Mucosa of gallbladder (tissue), 1 donor: ENCODE data around the gene ROBO3. TPM values are rescaled to one million over a fixed set of nuclear protein-coding genes. Genes with fewer than 3 reads are reported as not detected.

Experiments used
- DNase-seq: peaks from one replicate; pipeline ENCODE4 v3.0.0-alpha.2; 2020; ENCODE audit warnings: low spot score
- total RNA-seq: library from RNA; stranded (reverse); gene quantifications from one replicate; pipeline ENCODE4 v1.2.1, GENCODE V29; 2021
- donor health status: DM: no; HTN: no; CAD: no.

Gene ROBO3
- total RNA-seq, 1 donor from 2014 or later: 12.9 TPM

DNA sequence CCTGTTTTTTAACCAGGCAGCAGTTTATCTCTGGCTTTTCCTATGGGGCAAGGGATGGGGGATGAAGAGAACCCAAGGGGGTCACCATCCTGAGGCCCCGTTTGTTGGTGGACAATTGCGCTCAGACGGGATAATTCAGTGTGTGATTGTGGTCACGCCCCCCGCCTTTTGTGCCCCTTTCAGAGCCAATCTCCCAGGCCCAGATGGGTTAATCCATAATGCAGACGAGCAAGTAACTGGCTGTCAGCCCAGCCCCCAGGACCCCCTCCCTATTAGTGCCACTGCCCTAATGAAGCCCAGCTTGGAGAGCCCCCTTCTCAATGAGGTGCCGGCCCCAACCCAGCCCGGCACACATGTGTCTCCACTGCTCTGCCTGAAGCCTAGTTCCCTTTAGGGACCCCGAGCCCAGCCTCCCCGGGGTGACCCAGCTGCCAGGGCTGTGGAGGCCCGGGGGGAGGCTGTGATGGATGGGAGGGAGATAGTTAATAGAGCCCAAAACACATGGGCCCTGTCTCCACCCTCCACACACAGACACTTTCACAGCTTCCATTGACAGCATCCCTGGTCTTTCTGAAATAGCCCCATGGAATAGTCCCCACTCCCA lies 19.1 kb upstream of the ROBO3 start:
- DNase-seq: no peak

DNA sequence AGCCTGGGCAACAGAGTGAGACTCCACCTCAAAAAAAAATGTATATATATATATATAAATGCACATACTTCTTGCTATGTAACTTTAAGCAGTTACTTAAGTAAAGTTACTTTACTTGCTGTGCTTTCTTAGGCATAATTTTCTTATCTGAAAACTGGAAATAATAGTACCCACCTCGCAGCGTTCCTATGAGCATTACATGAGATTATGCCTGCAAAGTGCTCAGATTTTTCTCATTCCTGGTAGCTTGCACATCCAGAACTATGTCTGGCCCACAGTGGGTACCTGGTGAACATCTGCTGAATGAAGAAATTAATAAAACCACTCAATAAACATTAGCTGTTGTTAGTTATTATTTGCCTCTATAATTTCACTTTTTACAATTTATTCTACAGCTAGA lies 6.1 kb upstream of the ROBO3 start:
- no peak for DNase-seq

DNA sequence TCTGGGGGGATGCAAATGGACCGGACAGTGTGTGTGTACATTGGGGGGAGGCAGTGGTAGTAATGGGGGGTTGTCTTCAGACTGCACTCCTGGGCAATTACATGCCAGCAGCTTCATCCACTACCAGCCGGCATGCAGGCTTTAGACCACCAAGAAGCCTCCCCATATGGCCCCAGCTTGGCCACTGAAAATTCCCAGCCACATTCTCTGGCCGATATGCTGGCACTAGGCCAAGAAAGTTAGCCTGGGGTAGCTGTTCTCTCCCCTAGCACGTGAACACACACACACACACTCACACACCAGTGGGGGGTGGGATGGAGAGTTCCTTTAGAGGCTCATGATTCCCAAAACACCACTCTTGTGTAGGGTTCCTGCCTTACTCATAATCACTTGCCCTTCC lies 3.6 kb upstream of the ROBO3 start:
- DNase-seq: no peak

DNA sequence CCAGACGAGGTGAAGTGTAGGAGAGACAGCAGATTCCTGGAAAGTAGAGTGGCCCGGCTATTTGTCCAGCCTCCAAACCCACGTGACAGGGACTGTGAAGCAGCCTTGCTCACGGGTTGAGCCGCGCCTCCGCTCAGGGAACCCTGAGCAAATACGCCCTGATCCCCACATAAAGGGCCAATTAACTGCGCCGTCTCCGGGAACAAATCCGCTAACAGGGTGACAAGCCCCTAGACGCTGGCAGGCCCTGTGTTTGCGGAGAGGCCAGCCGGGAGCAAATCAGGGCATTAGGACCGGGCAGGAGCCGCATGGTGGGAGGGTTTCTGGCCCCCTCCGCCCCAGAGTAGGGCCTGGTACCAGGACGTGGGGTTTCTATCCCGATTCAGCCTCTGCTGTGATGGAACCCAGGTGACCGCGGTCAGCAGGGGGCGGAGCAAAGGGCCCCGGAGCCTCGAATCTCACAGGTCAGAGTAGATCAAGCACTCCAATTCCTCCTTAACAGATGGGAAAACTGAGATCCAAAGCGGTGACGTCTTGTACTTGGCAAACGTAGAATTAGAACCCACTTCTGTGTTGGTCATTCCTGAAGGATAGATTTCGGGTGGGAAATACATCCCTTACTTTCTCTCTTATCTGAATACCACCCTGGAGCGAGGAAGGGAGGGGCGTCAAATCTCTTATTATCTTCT lies 2.0 kb upstream of the ROBO3 start:
- peak; percentile 44 for DNase-seq

DNA sequence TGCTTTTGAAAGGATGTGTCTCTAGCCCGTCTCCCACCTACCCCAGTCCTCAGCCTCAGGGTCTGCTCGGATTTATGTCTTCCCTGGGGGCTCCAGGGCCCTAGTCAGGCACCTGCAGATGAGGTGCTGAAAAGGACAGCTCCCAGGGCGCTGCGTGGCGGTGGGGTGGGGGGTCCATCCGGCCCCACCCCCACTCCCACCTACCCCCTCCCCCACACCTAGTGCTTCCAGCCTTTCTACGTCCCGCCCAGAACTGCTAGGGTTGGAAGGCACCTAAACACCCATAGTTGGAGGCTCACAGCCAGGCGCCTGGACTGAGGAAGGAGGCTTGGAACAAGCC lies 1.4 kb upstream of the ROBO3 start:
- DNase-seq: no peak

DNA sequence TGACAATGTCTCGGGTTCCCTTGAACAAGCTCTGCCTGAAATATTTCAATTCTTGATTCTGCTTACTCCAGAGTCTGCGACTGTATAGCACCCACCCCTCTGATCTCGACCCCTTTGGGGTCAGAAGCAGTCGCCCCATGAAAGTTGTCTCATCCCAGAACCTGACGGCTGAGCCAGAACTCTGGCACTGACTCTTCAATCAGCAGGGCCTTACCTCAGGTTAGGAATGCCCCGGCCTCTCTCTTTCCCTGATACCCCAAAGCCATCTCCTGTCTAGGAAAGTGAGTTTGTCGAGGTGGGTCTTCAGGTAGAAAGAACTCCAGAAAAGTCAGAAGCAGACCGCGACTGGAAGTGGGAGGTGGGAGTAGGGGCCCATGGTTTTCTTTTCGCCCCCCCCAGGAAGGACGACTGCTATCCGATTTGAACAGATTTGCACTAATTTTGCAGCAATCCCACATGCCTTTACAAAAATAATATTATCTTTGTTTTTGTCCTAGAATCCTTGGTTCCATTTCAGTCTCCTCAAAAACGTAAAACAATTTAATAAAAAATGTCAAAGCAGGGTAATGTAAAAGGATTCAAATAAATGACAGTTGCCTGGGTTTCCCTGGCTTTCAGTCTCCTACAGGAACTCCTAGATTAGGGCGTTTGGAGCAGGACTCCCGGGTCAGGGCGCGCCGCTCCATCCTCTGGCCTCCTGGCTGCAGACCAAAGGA lies 898 bp upstream of the ROBO3 start:
- DNase-seq: no peak

DNA sequence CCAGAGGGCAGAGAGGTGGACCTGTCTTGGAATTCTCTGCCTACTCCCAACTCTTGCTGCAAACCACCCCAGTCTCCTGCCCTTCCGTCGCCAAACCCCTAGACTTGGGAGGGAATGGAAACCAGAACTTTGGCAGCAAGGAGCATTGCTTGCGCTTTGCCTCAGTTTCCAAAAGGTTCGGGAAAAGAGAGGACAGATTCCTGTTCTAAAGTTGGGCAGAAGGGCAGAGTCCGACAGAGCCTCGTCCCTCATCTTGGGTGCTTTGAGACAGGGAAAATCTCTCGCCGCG lies 396 bp upstream of the ROBO3 start:
- no peak for DNase-seq

DNA sequence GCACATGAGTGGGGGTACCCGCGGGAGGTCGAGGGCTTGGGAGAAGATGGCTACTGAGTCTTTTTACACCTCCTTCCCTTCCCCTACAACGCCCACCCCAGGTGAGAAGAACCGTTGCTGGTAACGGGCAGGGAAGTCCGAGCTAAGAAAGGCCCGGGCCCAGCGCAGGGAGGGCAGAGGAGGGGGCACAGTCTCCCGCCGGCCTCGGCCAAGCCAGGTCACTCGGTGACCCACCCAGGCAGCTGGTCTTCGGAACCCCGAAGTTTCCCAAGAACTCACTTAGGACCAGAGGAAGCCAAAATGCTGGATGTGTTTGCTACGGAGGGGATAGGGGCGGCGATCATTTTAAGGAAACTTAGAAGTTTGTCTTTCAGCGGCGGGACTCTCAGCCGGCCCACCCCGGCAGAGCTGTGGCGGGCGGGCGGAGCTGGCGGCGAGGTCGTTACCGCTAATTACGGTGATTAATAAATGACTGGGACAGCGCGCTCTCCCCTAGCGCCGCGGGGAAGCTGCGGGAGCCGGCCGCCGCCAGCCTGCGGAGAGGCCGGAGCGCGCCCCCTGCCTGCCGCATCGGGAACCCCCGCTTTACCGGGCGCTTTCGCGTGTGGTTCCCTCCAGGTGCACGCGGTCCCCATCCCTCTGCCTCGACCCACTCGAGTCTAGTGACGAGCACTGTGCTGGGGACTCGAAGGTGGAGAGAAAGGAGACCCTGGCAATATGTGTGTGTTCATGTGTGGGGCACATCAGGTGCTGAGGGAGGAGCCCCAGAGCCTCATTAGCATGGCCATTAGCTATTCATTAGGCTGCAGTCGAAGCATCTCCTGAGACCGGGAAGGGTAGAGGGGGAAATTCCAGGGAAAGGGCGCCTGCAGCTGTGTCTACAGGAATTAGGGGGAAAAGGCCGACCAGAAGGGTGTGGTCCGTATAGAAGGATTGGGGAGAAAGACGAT lies 945 bp downstream of the ROBO3 start:
- DNase-seq: peak; percentile 34

DNA sequence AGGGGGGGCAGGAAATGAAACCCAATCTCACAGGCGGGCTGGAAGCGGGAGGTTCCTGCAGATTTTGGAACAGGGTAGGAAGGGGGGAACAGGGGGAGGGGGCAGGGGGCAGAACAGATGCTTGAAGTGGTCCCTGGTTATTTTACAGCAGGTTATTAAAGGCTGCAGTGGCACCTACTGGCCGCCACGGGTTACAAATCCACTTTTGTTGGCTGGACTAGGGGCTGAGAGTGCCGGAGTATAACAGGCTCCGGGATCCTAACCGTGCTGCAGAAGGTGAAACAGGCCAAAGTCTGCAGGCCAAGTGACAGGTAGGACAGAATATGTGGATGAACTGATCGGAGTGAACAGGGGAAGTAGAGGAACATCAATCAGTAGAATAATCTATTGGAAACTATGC lies 2.5 kb downstream of the ROBO3 start:
- no peak for DNase-seq

DNA sequence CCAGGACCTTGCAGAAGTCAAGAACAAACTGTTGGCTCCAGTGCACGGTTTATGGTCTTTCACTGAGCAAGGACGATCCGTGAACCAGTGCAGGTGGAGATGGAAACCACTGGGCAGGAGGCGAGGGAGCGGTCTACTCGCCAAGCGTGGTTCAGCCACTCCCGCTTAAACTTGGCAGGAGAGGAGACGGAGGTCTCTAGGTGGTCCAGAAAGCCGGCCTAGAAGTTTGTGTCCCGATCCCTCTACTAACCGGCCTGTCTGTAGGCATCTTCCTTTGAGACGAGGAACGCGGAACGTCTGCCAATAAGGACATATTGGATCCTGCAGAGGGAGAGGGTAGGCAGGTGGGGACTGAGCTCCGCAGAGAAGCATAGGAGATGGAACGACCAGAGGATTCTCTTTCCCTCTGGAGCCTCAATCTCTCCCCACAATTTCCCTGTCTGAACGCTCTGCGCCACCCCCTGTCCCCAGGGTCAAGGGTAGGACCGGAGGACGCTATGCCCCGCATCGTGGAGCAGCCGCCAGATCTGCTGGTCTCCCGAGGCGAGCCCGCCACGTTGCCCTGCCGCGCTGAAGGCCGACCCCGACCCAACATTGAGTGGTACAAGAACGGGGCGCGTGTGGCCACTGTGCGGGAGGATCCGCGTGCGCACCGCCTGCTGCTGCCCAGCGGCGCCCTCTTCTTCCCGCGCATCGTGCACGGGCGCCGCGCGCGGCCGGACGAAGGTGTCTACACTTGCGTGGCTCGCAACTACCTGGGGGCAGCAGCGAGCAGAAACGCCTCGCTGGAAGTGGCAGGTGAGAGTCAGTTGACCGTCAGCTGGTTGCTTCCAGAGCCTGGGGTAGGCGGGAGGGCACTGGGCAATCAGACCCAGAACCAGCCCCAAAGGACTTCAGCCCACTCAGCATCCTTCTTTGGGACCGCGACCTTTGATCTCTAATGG lies 3.4 kb downstream of the ROBO3 start:
- no peak for DNase-seq

DNA sequence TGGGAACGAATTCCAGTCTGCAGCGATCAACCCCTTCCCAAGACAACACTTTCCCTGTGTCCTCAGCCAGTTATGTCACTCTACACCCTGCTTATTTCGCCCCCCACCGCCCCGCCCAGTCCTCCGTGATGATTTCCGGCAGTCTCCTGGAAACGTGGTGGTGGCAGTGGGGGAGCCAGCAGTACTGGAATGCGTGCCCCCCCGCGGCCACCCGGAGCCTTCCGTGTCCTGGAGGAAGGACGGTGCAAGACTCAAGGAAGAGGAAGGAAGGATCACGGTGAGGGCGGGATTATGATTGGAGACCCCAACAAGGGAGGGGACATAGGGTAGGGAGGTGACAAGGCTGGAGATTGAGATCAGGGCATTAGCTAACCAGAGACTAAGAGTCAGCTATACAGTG lies 4.1 kb downstream of the ROBO3 start:
- no peak for DNase-seq

DNA sequence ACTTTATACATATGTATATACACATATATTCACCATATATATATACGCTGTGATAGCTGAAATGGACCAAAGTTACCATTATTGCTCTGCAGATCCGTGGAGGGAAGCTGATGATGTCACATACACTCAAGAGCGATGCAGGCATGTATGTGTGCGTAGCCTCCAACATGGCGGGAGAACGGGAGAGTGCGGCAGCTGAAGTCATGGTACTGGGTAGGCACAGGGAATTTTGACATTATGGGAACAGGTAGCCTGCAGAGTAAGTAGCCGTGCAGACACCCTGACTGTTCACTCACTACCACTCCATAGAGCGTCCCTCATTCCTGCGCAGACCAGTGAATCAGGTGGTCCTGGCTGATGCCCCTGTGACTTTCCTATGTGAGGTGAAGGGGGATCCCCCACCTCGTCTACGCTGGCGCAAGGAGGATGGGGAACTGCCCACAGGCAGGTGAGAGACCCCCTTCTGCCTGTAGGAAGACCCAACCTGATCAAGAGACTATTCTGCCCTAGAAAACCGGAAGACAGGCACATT lies 4.7 kb downstream of the ROBO3 start:
- no peak for DNase-seq

DNA sequence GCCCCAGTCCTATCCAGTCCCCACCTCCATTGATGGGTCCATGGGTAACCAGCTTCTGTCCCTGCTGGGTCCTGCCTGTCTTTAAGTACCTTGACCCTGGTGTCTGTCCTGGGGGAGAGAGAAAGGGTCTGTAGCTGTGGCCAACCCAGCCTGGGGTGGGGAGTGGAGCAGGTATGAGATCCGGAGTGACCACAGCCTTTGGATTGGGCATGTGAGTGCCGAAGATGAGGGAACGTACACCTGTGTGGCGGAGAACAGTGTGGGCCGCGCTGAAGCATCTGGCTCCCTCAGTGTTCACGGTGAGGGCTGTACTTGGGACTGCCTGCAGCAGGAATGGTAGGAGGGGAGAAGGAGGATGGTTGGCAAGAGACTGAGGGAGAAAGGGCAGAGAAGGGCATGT lies 5.2 kb downstream of the ROBO3 start:
- no peak for DNase-seq

DNA sequence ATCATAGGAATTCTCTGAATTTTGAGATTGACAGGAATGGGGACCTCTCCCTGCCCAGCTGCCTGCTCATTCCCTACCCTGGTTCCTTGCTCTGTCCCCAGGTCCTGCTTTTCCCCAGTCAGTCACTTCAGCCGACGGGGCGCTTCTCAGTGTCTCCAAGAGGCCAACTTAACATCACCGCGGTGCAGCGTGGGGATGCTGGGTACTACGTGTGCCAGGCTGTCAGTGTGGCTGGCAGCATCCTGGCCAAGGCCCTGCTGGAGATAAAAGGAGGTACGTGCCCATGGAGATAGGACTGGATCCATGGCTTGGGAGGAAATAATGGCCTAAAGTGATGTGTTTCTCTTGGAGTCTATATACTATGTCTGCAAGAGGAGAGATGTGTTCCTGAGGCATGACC lies 7.0 kb downstream of the ROBO3 start:
- no peak for DNase-seq

DNA sequence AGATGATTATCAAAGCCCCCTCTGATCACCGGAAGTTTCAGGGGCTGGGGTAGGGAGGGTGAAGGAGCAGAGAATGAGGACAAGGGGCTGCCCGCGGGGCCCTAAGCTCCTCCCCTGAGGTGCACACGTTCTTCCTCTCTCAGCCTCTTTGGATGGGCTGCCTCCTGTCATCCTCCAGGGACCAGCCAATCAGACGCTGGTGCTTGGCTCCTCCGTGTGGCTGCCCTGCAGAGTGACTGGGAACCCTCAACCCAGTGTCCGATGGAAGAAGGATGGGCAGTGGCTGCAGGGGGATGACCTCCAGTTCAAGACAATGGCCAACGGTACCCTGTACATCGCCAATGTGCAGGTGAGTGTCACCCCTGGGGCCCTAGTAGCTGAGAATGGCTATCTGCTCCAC lies 7.5 kb downstream of the ROBO3 start:
- no peak for DNase-seq

DNA sequence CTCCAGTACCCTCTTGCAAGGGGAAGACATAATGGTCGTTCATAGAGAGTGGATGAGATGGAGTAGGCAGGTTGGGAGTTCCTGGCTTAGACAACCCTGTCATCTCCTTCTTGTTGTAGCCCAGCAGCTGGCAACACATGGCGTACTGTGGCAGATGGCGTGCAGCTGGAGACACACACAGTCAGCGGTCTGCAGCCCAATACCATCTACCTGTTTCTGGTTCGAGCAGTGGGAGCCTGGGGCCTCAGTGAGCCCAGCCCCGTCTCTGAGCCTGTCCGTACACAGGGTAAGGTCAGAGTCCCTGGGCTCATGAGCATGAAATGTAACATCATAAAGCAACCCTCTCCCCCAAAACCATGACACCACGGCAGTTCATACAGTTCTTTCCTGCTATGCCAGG lies 8.7 kb downstream of the ROBO3 start:
- no peak for DNase-seq

DNA sequence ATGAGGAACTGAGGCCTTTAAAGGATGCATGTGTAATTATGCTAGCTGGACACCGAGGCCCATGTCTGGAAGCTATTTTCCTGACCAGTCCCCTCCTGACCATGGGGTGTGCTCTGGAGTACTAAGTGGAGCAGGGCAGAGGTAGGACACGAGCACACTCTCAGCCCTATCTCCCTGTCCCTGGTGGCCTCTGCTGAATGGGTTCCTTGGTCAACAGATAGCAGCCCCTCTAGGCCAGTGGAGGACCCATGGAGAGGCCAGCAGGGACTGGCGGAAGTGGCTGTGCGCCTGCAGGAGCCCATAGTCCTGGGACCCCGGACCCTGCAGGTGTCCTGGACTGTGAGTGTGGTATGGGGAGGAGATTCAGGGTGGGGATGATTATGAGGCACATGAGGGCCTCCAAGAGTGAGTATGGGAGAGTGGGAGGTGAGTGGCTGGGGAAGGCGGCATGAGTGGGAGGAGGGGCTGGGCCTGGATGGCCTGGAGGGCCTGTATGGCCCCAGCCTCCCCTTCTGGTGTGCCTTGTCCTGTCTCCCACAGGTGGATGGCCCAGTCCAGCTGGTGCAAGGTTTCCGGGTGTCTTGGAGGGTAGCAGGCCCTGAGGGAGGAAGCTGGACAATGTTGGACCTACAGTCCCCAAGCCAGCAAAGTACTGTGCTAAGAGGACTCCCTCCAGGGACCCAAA lies 9.5 kb downstream of the ROBO3 start:
- no peak for DNase-seq

DNA sequence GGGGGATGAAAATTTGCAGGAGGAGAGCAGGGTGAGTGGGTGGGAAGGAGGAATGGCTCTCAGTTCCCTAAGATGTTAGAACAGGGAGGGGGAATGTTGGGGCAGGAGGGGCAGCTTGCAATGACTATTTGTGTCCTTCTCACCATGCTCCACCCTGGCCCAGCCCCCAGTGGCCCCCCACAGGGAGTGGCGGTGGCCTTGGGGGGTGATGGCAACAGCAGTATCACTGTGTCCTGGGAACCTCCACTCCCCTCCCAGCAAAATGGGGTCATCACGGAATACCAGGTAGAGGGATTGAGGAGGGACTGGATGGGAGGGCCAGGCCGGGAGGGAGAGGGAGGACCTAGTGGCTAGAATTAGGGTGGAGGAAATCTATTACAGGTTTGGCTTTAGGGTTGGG lies 10.2 kb downstream of the ROBO3 start:
- no peak for DNase-seq

DNA sequence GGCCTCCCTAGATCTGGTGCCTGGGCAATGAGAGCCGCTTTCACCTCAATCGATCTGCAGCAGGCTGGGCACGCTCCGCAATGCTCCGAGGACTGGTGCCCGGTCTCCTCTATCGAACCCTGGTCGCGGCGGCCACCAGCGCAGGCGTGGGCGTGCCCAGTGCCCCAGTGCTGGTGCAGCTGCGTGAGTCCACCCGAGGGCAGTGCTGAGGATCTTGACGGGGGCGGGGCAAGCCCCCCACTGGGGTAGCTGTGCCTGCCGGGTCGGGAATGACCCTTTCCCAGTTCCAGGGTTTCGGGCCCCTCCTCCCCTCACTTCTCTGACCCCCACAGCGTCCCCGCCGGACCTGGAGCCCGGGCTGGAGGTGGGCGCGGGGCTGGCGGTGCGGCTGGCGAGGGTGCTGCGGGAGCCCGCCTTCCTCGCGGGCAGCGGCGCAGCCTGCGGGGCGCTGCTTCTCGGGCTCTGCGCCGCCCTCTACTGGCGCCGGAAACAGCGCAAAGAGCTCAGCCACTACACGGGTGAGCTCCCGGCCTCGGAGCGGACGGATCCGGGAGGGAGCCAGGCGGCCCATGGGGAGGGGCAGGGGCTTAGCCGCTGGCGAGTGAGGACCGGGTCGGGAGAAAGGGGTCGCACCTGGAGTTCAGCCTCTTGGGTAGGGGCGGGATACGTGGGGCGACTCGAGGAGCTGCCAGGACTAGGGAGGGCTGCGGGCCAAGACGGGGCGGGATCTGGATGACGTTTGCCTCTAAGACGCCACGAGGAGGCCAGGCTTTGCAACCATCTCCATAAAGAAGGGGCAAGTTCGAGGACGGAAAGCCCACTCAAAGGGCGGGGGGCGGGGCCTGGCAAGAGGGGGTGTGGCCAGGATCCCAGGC lies 10.9 kb downstream of the ROBO3 start:
- DNase-seq: peak; percentile 81
